NCI-H460 (cell line): ENCODE data around the gene ST6GALNAC6. TPM values are rescaled to one million over a fixed set of nuclear protein-coding genes. Genes with fewer than 3 reads are reported as not detected.
"Not testable (repeated sequence)": the region's sequence is repeated elsewhere in the genome, so short reads cannot be mapped to it uniquely, and the experiment has no call there.

Source experiments
- DNase-seq: peaks from one replicate; pipeline ENCODE4 v3.0.0-alpha.2; 2016; ENCODE audit warnings: low read depth; ENCODE audit errors: extremely low read depth
- total RNA-seq: library from RNA; depleted of rRNA; stranded (reverse); fragments of >200 nt; shearing (Covaris generic); gene quantifications from 2 replicates; pipeline ENCODE4 v1.2.3, GENCODE V29; 2014

Gene ST6GALNAC6
- total RNA-seq, 1 experiment from 2014 or later = 12.8 TPM

- no peak for DNase-seq
These were observed 23.2 kb downstream of the ST6GALNAC6 start for GRCh38 chr9:127876026-127876763.

DNA sequence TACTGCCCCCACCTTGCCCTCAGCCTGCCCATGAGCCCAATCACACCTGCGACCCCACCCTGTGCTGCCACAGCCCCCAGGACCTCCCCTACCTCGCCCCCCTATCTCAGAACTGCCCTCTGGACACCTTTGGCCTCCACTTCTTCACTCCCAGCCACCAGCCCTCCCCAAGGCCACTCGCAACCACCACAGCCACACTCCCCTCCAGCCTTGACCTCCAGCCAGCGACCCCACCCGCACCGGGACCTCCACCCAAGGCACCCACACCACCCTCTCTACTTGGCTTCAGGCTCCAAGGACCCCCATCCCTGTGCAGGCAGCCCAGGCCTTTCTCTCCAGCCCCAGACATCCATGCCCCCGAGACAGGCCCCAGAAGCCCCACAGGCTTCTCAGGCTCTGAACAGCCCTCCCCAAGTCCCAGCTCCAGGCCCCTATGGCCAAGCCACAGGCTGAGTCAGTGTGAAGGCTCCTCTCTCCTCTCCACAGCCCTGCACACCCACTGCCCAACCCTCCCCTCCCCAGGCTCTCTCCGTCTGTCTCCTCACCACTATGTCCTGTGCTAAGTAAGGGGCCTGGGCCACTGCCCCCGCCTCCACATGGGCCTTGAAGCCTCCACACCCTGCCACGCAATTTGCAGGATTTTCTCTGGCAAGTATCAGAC, 24.0 kb downstream of the ST6GALNAC6 start:
- DNase-seq = no peak

DNA sequence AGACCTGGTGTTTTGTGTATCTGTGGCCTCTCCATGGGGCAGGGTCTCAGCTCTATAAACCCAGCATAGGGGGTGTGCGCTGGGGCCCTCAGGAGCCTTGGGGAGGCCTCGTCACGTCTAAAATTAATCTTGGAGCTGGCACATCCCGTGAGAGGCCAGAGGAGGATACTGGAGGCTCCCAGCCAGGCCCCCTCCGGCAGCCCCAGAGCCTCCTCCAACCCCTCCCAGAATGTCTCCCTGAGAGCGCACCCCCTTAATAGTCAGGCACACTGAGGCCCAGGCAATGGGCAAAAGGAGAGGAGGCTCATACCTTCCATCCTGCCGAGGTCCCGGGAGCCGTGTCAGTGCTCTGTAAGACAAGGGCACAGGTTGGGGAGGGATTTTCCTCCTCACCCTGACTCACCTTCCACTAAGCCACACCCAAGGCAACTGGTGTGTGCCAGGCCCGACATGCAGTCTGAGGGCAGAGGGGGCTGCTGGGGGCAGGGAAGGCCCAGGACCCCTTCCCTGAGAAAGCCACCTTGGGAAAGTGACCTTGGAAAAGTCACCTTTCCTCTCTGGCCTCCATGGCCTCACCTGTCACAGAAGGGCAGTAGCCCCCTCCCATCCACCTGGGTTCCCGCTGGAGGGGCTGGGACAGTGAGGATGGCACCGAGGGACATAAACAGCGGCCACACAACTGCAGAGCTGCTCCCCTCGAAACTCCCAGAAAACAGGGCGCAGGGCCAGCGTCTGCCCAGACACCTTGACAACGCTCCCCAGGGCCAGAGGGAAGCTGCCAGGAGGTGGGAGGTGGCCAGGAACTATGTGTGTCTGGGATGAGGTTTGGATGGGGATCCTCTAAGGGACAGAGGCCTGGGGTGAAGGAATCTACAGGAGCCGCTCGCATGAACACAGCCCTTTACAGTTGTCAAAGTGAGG, 24.8 kb downstream of the ST6GALNAC6 start:
- DNase-seq = no peak

DNA sequence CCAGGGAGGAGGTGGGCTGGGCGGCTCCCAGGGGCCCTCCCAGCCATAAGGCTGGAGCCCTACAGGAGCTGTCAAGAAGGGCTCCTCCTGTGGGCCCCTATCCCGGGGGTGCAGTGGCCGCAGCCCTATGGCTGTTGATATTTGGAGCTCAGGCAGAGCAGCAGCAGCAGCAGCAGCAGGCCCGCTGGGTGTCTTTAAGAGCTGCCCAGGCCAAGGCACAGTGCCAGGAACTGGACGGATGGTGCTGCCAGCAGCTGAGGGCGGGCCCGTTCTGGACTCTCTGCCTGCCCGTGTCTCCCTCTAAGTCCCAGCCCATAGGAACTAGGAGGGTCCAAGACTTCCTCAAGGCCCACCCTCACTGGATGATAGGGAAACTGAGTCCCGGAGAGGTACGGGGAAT, 25.5 kb downstream of the ST6GALNAC6 start:
- no peak for DNase-seq

DNA sequence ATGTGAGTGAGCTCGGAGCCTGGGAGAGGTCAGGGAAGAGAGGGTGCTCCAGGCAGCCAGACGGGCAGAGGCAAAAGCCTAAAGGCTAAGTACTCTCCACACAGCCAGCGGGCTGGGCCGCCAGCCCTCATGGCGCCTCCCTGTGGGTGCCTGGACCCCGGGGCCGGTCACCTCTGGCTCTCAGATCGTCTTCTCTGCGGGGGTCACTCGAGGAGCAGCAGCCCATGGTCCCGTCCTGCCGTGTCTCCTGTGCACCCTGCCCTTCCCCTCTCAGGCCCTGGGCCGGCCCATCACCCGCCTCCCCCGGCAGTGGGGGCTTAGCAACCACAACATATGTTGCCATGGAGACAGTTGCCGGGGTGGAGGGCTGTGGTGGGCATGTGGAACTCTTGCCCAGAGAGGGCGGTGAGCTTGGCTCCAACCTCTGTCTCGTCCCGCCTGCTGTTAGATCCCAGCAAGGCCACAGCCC, 26.1 kb downstream of the ST6GALNAC6 start:
- DNase-seq = no peak

DNA sequence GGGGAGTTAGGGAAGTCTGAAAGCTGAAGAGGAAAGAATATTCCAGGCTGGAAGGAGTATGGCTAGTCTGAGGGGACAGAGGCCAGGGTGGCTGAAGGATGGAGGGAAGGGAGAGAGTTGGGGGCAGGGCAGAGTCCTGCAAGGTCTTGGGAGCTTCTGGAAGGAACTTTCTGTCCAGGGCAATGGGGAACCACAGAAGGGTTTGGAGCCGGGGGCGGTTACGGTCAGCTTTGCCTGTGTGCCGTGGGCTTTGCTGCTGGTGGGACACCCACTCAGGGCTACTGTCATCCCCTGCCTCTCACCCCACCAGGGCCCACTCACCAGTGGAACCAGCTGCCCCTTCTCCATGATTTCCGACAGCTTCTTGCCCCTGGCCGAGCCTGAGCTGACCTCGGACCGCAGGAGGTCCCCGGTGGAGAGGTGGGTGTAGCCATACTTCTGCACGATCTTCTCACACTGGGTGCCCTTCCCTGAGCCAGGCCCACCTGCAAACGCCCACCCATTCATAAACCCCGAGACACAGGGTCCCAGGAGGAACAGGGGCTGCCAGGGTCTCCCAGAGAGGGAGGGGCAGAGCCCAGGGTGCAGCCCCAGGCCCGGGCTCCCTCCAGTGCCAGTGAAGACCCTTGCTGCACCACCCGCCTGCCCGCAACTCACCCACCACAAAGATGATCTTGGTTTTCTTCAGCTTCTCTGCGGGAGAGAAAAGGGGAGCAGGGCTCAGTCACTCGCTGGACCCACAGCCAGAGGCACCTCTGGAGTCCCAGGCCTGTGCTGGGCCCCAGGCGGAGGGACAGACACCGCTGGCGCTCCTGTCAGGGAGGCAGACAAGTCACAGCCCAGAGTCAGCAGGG, 26.8 kb downstream of the ST6GALNAC6 start:
- DNase-seq = no peak

GRCh38 chr9:127871531-127871930, 27.9 kb downstream of the ST6GALNAC6 start:
- no peak for DNase-seq

- no peak for DNase-seq
These were observed 28.5 kb downstream of the ST6GALNAC6 start for GRCh38 chr9:127870887-127871286.

DNA sequence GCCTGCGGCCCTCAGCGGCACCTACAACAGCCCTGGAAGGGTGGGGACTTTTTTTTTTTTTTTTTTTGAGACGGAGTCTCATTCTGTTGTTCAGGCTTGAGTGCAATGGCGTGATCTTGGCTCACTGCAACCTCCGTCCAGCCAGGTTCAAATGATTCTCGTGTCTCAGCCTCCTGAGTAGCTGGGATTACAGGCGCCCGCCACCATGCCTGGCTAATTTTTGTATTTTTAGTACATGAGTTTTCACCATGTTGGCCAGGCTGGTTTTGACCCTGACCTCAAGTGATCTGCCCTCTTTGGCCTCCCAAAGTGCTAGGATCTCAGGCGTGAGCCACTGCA, 29.3 kb downstream of the ST6GALNAC6 start:
- DNase-seq = not testable (repeated sequence)

- DNase-seq = peak; percentile 87
These were observed 29.9 kb downstream of the ST6GALNAC6 start for GRCh38 chr9:127869310-127870152.

- DNase-seq = no peak
These were observed 31.0 kb downstream of the ST6GALNAC6 start for GRCh38 chr9:127868278-127868902.

GRCh38 chr9:127867356-127868277, 31.8 kb downstream of the ST6GALNAC6 start:
- no peak for DNase-seq

- DNase-seq = no peak
These were observed 32.9 kb downstream of the ST6GALNAC6 start for GRCh38 chr9:127866535-127866934.

GRCh38 chr9:127865645-127866464, 33.5 kb downstream of the ST6GALNAC6 start:
- no peak for DNase-seq

- DNase-seq = no peak
These were observed 36.2 kb downstream of the ST6GALNAC6 start for GRCh38 chr9:127863191-127863621.

GRCh38 chr9:127862075-127863011, 37.1 kb downstream of the ST6GALNAC6 start:
- DNase-seq = no peak
